Choroid plexus epithelial cell (primary cell): Measurements from ENCODE around the gene GNAZ.

Source experiments
- DNase-seq: peaks from one replicate; pipeline ENCODE4 v3.0.0-alpha.2; 2010; ENCODE audit warnings: low read depth
- H3K4me3 ChIP-seq: 2 replicates; pipeline ENCODE4 v1.5.1; 2011; ENCODE audit warnings: low read depth, mild to moderate bottlenecking, control low read depth, low read length, moderate library complexity
- TF ChIP-seq, protein P1 (sequence below): conservative IDR thresholded peaks from 2 replicates; pipeline ENCODE4 v1.5.1; 2011; ENCODE audit warnings: low read depth, mild to moderate bottlenecking, control low read depth, inconsistent platforms, low read length, moderate library complexity

GNAZ gene

DNA sequence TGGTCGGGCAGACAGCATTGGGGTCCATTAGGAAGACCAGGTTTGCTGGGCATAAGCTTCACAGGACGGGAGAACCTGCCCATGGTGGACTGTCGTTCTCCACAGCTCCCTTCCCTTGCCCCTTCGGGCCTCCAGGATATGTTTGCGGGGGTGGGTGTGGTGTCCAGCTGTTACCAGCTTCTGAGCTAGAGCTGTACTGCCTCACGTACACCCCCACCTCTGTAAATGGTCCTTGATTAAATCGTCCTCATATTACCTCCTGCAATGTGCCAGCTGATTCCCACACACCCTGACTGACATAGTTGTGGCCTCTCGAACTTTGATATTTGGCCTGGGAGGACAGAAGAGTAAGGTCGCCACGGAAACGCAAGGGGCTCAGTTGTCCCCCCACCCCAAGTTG lies 93.8 kb downstream of the GNAZ start:
- no peak for DNase-seq
- TF ChIP-seq, protein P1, sequence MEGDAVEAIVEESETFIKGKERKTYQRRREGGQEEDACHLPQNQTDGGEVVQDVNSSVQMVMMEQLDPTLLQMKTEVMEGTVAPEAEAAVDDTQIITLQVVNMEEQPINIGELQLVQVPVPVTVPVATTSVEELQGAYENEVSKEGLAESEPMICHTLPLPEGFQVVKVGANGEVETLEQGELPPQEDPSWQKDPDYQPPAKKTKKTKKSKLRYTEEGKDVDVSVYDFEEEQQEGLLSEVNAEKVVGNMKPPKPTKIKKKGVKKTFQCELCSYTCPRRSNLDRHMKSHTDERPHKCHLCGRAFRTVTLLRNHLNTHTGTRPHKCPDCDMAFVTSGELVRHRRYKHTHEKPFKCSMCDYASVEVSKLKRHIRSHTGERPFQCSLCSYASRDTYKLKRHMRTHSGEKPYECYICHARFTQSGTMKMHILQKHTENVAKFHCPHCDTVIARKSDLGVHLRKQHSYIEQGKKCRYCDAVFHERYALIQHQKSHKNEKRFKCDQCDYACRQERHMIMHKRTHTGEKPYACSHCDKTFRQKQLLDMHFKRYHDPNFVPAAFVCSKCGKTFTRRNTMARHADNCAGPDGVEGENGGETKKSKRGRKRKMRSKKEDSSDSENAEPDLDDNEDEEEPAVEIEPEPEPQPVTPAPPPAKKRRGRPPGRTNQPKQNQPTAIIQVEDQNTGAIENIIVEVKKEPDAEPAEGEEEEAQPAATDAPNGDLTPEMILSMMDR: no peak
- H3K4me3 ChIP-seq: no peak overlapping the region

DNA sequence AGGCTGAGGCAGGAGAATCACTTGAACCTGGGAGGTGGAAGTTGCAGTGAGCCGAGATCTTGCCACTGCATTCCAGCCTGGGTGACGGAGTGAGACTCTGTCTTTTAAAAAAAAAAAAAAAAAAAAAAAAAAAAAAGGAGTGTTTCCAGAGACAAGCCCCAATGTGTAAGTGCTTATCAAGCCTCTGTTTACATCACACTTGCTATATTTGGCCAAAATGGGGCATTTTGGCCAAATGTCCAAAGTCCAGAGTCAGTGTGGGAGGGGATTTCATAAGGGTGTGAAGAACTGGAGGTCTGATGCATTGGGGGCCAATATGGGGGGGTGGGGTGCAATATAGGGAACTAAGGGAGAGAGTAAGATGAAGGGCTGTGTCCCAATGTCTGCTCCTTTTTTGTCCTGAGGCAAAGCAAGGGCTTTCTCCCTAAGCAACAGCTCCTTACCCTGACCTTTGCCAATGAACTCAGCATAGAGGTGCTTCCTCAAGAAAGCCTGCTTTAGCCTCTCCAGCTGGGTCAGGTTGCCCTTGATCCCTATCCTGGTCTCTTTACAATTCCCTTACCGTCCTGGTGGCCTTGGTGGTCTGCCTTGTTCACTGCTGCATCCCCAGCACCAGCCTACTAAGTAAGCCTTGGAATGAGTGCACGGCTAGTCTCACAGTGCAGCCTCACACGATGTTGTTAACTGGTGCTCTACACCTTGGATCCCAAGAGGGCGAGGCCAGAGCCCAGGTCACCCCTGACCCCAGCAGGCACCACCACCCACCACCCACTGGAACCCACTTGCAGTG lies 95.9 kb downstream of the GNAZ start:
- H3K4me3 ChIP-seq: no peak overlapping the region
- TF ChIP-seq, protein P1: no peak
- no peak for DNase-seq

DNA sequence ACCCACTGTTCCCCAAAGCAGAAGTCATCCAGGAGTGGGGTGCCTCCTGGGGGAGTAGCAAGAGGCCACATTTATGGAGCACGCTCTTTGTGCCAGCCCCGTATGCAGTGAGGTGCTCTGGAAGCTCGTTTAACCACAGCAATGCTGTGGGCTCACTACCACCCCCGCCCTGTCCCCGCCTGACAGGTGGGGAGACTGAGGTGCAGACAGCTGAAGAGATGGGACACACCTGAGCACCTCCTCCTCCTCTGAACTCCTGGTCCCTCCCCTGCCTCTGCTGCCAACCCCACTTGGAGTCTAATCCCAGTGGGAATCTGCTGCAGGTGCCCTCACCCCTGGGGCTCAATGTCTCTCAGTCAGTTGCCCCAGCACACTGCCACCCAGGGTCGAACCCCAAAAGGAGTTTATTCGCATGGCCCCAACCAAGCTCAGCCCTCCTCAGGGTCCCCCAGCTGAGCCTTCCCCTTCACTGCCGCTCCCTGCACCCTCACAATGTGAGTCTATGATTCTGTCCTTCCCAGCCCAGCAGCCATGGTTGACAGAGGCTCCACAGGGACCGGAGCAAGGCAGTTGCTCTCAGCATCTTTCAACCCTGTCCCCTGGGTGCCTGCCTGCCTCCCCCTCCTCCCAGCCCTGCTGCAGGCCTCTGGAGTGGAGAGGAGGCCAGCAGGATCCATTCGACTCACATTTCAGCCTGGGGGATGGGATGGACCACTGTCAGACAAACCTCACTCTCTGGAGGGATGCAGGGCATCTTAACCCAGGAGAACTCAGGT lies 96.7 kb downstream of the GNAZ start:
- TF ChIP-seq, protein P1: no peak
- no peak overlapping the region for H3K4me3 ChIP-seq
- DNase-seq: no peak

DNA sequence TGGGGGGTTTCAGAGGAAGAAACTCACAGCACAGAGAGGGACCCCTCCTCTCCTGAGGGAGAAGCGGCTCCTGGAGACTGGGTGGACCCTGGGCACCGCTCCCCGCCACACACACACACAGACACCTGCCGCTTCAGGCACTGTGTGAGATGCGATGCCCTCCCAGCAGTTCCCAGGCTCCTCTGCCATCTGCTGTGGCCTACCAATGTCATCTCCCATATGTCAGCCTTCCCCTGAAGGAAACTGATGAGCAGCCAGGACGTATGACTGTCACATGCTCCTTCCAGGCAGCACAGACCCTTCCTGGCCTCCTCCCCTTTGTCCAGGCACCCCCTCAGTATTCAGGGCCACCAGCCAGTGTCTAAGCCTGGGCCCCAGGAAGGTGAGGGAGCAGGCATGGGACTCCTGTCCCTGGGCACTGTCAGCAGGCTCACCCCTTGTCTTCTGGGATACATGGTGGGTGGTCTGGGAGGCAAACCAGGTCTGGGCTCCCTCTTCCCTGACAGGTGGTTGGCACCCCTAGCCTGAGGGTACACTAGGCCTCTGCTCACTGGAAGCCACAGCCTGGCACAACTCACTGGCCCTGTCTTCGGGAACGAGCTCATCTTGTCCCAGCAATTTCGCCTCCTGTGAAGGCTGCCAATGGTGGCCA lies 98.2 kb downstream of the GNAZ start:
- no peak for DNase-seq
- H3K4me3 ChIP-seq: no peak overlapping the region
- TF ChIP-seq, protein P1: no peak

DNA sequence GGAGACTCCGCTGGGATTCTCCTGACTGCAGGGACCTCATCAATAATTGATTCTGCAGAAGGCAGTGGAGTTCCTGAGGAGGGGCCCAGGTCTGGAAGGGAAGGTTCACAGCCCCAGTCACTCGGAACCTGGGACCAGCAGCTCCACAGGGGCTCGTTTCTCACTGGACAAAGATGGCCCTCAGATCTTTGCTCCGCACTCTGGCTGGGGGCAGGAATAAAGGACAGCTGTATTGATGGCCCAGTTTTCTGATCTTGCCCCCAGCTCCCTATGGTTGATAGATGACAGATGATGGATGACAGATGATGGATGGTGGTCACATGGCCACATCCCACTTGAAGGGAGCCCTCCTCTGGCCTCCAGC lies 98.7 kb downstream of the GNAZ start:
- TF ChIP-seq, protein P1: no peak
- DNase-seq: no peak
- no peak overlapping the region for H3K4me3 ChIP-seq
